ENCODE measurements around the gene HABP4.

Gene HABP4

DNA sequence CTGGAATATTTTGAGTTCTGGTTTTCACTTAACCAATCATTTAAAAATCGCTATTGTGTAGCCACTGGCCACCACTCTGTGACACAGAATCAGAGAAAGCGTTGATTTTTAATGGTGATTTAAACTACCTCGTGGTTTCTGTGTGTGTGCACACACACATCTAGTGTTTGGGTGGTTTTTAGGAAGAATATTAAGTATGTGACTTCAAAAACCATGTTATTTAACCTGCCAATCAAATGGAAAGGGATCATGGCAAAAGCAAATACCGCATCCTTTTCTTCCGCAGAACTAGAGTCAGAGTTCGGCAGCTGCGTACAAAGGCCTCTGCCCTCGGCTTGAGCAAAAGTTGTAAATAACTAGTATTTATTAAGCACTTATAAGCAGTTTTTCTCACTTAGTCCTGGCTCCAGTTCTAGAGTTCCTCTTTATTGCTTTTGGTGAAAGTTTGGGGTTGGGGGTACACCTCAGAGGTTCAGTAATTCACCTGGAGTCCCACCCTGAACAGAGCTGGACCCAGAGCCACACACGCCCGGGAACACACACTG is 40.6 kb downstream of the HABP4 start:
- H3K27me3 ChIP-seq (ENCODE audit: control insufficient read depth in 1 of 2, insufficient read depth in 2 of 2, low read length in 2 of 2), result no peaks in the 10 kb centered on the region
- no peak overlapping the region for H3K9ac ChIP-seq (ENCODE audit: low read length in 2 of 2)
- H3K9me3 ChIP-seq (ENCODE audit: control insufficient read depth in 2 of 2, low read length in 2 of 2), result no peaks in the 10 kb centered on the region
- H3K4me1 ChIP-seq (ENCODE audit: control insufficient read depth, insufficient read depth, low read length), result peaks cover 19% of the 10 kb centered on the region
- H3K4me3 ChIP-seq (ENCODE audit: low read length in 2 of 2), result no peak overlapping the region
- H3K27ac ChIP-seq (ENCODE audit: low read length), result no peak overlapping the region
- H3K36me3 ChIP-seq (ENCODE audit: control insufficient read depth in 2 of 2, insufficient read depth in 2 of 2, low read length in 2 of 2), result peaks cover 26 to 37% of the 10 kb centered on the region in 2 donors

DNA sequence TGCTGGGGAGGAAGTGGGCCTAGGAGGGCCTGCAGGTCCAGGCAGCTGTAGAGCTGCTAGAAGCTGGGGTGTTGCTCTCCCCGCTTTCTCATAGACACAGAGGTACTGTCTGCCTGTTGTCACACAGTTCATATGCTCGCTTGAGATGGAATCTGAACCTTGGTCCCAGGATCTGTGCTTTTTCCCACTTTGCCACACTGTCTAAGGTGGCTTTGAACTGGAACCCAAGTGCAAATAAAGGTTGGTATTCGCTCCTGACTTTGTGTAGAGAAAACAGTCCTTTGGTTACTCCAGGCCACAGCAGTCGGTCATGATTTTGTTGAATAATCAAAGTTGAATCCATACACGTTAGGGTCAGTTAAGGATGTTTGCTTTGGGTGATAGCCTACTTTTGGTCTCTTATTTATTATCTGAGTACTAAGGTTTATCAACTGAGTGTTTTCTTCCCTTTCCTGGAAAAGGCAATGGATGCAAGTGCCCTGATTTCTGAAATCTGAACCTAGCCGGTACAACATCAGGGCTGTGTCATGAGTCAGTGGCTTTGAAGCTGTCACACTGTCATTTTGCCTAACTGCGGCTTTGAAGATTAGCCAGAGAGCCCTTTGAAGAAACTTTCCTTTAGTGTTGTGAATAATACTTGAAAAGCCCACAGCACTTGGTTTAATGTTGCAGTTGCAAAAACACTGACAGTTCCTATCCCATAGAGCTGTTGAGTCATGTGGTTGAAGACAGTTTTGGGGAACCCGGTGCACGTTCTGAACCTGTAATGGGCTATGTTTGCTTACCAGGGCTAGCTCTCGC is 41.3 kb downstream of the HABP4 start:
- Histone ChIP-seq H3K4me3 (ENCODE audit: low read length in 2 of 2) (no peak overlapping the region), H3K36me3 (ENCODE audit: control insufficient read depth in 2 of 2, insufficient read depth in 2 of 2, low read length in 2 of 2) (peaks cover 26 to 36% of the 10 kb centered on the region in 2 donors), H3K9me3 (ENCODE audit: control insufficient read depth in 2 of 2, low read length in 2 of 2) (no peaks in the 10 kb centered on the region), H3K9ac (ENCODE audit: low read length in 2 of 2) (no peak overlapping the region), H3K27me3 (ENCODE audit: control insufficient read depth in 1 of 2, insufficient read depth in 2 of 2, low read length in 2 of 2) (no peaks in the 10 kb centered on the region), H3K27ac (ENCODE audit: low read length) (no peak overlapping the region), H3K4me1 (ENCODE audit: control insufficient read depth, insufficient read depth, low read length) (peaks cover 15% of the 10 kb centered on the region)

DNA sequence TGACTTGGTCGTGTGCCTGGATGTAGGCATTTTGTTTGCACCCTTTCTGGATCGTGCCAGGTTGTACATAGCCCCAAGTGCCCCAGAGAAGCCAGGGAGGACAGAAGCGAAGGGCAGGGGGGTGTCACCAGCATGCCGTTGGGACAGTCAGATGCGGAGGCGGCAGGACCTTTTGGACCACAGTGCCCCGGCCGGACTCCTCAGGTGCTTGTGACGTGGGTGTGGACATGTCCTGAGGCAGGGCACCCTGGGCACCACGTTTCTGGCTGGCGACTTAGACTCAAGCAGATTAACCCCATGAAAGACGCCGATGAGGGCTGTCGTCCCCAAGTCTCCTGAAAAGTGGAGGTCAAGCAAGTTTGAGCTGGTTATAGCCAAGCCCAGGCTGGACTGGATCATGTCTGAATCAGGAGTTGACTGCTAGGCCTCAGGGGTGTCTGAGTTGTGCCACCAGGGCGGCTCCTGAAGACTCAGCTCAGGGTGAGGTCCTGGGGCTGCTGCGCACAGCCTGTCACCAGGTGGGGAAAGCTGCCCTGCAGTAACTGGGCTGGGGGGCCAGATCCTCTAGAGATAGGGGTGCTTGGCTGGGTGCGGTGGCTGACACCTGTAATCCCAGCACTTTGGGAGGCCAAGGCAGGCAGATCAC is 42.0 kb downstream of the HABP4 start:
- Histone ChIP-seq H3K9me3 (ENCODE audit: control insufficient read depth in 2 of 2, low read length in 2 of 2) (no peaks in the 10 kb centered on the region), H3K36me3 (ENCODE audit: control insufficient read depth in 2 of 2, insufficient read depth in 2 of 2, low read length in 2 of 2) (peaks cover 26 to 36% of the 10 kb centered on the region in 2 donors), H3K27me3 (ENCODE audit: control insufficient read depth in 1 of 2, insufficient read depth in 2 of 2, low read length in 2 of 2) (no peaks in the 10 kb centered on the region), H3K27ac (ENCODE audit: low read length) (no peak overlapping the region), H3K9ac (ENCODE audit: low read length in 2 of 2) (no peak overlapping the region), H3K4me3 (ENCODE audit: low read length in 2 of 2) (no peak overlapping the region), H3K4me1 (ENCODE audit: control insufficient read depth, insufficient read depth, low read length) (peaks cover 8% of the 10 kb centered on the region)

DNA sequence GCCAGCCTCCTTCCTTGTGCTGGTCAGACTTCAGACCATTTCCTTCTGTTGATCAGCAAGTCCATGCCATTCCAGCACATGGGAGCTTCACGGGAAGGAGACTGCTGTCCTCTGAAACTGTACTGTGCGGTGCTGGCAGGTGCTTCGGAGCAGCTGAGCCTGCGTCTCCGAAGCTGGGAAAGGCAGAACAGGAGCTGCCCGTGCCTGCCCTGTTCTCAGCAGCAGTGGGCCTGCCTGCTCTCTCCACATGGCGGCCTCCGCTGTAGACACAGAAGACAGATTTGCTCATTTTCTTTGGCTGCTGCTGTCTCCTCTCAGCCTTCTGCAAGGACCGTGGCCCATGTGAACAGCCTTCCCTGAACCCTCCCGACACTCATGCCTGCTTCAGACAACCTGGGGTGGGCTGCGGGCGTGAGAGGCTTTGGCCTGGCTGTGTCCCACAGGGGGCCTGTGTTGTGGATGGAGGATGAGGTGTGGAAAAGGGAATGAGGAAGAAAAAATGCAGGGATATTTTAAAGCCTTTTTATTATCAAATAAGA is 43.1 kb downstream of the HABP4 start:
- peaks cover under 1% of the 10 kb centered on the region for H3K4me1 ChIP-seq (ENCODE audit: control insufficient read depth, insufficient read depth, low read length)
- no peak overlapping the region for H3K4me3 ChIP-seq (ENCODE audit: low read length in 2 of 2)
- peaks cover 26 to 35% of the 10 kb centered on the region in 2 donors for H3K36me3 ChIP-seq (ENCODE audit: control insufficient read depth in 2 of 2, insufficient read depth in 2 of 2, low read length in 2 of 2)
- H3K9ac ChIP-seq (ENCODE audit: low read length in 2 of 2), result no peak overlapping the region
- no peaks in the 10 kb centered on the region for H3K27me3 ChIP-seq (ENCODE audit: control insufficient read depth in 1 of 2, insufficient read depth in 2 of 2, low read length in 2 of 2)
- no peaks in the 10 kb centered on the region for H3K9me3 ChIP-seq (ENCODE audit: control insufficient read depth in 2 of 2, low read length in 2 of 2)
- H3K27ac ChIP-seq (ENCODE audit: low read length), result no peak overlapping the region

DNA sequence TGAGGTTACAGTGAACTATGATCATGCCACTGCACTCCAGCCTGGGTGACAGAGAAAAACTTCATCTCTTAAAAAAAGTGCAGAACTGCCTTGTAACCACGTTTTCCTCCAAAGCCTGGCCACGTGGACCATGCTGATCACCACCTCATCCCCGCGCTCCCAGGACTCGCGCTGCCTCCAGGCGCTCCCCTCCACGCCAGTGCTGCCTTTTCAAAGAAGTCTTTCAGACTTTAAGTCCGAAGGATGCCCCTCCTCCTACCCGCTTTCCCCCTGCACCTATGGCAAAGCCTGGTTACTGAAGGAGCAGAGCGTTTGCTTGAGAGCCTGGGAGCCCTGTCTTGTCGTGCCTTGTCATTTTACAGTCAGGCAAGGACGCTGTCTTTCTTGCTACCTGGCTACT is 43.8 kb downstream of the HABP4 start:
- Histone ChIP-seq H3K36me3 (ENCODE audit: control insufficient read depth in 2 of 2, insufficient read depth in 2 of 2, low read length in 2 of 2) (peaks cover 20 to 29% of the 10 kb centered on the region in 2 donors), H3K9ac (ENCODE audit: low read length in 2 of 2) (no peak overlapping the region), H3K27ac (ENCODE audit: low read length) (no peak overlapping the region)

DNA sequence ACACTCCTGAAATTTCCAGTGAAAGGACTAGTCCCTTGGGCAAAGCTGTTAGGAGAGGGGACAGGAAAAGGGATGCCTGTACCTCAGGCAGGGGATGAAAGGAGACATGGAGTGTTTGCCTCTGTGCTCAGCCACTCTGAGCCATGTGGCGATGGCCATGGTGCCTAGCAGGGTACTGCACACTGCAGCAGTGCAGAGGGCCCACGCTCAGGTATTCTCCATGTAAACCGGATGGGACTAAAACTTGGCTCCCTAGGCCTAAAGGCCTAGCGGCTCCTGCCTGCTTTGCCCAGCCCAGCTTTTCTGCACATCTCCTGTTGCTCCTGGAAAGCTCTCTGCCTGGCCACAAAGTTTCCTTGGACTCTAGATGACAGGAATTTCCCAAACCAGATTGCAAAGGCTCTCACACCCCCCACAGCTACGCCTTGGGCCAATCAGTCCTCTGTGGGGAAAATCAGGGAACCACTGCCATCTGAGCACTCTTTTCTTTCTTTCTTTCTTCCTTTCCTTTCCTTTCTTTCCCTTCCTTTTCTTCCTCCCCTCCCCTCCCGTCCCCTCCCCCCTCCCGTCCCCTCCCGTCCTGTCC is 44.3 kb downstream of the HABP4 start:
- no peaks in the 10 kb centered on the region for H3K27me3 ChIP-seq (ENCODE audit: control insufficient read depth in 1 of 2, insufficient read depth in 2 of 2, low read length in 2 of 2)
- H3K9ac ChIP-seq (ENCODE audit: low read length in 2 of 2), result no peak overlapping the region
- H3K9me3 ChIP-seq (ENCODE audit: control insufficient read depth in 2 of 2, low read length in 2 of 2), result no peaks in the 10 kb centered on the region
- H3K4me1 ChIP-seq (ENCODE audit: control insufficient read depth, insufficient read depth, low read length), result no peaks in the 10 kb centered on the region
- H3K27ac ChIP-seq (ENCODE audit: low read length), result no peak overlapping the region
- no peak overlapping the region for H3K4me3 ChIP-seq (ENCODE audit: low read length in 2 of 2)
- H3K36me3 ChIP-seq (ENCODE audit: control insufficient read depth in 2 of 2, insufficient read depth in 2 of 2, low read length in 2 of 2), result peaks cover 17 to 24% of the 10 kb centered on the region in 2 donors

More for the DNA sequence above, 43.8 kb downstream of the HABP4 start:
- no peaks in the 10 kb centered on the region for H3K9me3 ChIP-seq (ENCODE audit: control insufficient read depth in 2 of 2, low read length in 2 of 2)
- H3K4me1 ChIP-seq (ENCODE audit: control insufficient read depth, insufficient read depth, low read length), result no peaks in the 10 kb centered on the region
- no peak overlapping the region for H3K4me3 ChIP-seq (ENCODE audit: low read length in 2 of 2)
- no peaks in the 10 kb centered on the region for H3K27me3 ChIP-seq (ENCODE audit: control insufficient read depth in 1 of 2, insufficient read depth in 2 of 2, low read length in 2 of 2)

DNA sequence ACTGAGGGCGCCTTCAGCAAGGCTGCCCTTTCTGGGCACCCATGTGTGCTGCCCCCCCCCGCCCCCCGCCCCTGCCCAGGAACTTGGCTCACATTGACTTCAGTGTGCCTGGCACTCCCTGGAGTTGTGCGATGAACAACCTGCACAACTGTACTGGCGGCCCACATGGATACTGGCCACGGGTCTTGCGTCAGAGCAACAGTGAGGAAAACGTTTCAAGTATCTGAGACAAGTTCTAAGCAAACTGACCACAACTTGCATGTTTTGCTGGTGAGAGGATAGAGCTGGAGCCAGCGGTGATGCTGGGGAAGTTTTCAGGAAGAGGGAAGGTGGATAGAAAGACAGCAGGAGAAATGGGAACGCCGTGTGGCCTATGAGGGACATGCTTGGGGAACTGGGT is 45.4 kb downstream of the HABP4 start:
- H3K27ac ChIP-seq (ENCODE audit: low read length), result no peak overlapping the region
- no peak overlapping the region for H3K9ac ChIP-seq (ENCODE audit: low read length in 2 of 2)
- no peaks in the 10 kb centered on the region for H3K27me3 ChIP-seq (ENCODE audit: control insufficient read depth in 1 of 2, insufficient read depth in 2 of 2, low read length in 2 of 2)
- H3K4me3 ChIP-seq (ENCODE audit: low read length in 2 of 2), result no peak overlapping the region
- H3K9me3 ChIP-seq (ENCODE audit: control insufficient read depth in 2 of 2, low read length in 2 of 2), result no peaks in the 10 kb centered on the region
- H3K4me1 ChIP-seq (ENCODE audit: control insufficient read depth, insufficient read depth, low read length), result no peaks in the 10 kb centered on the region
- H3K36me3 ChIP-seq (ENCODE audit: control insufficient read depth in 2 of 2, insufficient read depth in 2 of 2, low read length in 2 of 2), result peaks cover 12 to 15% of the 10 kb centered on the region in 2 donors

DNA sequence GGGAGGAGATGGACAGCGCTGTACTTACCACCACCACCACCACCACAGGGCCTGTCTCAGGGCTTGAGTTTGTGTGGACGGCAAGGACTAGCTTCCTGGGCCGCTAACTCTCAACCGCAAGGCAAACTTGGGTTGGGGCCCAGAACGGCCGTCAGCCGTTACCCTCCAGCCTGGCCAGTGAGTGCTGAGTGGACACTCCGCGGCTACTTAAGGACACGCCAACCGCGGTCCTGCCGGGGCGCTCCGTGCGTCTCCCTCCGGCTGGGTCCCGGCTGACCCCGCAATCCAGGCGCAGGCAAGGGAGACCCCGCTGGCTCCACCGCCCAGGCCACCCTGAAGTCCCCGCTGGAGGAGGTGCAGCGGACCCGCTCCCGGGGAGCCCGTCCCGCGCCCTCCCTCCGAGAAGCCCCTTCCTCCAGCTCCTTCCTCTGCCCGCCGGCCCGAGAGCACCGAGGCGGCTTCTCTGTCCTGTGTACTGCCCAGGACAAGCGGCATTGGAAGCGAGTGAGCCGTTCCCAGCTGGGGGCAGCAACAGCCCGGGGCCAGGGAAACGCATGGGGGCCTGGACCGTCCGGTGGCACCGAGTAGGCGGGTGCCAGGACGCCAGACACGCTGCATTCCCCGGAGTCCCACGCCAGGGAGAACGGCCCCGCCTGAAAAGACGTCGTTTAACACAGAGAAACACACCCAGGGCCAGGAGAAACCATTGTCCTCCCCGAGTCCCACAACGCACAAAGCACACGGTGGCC is 46.6 kb downstream of the HABP4 start:
- Histone ChIP-seq H3K9me3 (ENCODE audit: control insufficient read depth in 2 of 2, low read length in 2 of 2) (no peaks in the 10 kb centered on the region), H3K4me1 (ENCODE audit: control insufficient read depth, insufficient read depth, low read length) (no peaks in the 10 kb centered on the region), H3K9ac (ENCODE audit: low read length in 2 of 2) (no peak overlapping the region), H3K36me3 (ENCODE audit: control insufficient read depth in 2 of 2, insufficient read depth in 2 of 2, low read length in 2 of 2) (peaks cover 2 to 7% of the 10 kb centered on the region in 2 donors), H3K27me3 (ENCODE audit: control insufficient read depth in 1 of 2, insufficient read depth in 2 of 2, low read length in 2 of 2) (no peaks in the 10 kb centered on the region), H3K4me3 (ENCODE audit: low read length in 2 of 2) (no peak overlapping the region), H3K27ac (ENCODE audit: low read length) (no peak overlapping the region)

DNA sequence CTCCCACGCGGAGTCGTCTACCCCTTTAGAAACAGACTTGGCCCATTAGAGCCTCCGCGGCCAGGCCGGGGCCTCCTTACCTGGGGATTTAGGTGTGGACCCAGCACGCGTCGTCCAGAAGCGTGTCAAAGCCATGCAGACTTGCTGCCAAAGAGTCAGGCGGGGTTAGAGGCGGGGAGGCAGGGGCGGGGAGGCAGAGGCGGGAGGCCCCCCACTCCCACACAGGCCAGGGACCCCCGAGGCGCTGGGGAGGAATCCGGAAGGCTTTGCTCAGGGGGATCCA is 47.1 kb downstream of the HABP4 start:
- no peaks in the 10 kb centered on the region for H3K4me1 ChIP-seq (ENCODE audit: control insufficient read depth, insufficient read depth, low read length)
- no peak overlapping the region for H3K4me3 ChIP-seq (ENCODE audit: low read length in 2 of 2)
- no peak overlapping the region for H3K9ac ChIP-seq (ENCODE audit: low read length in 2 of 2)
- peaks cover 0 to 5% of the 10 kb centered on the region in 2 donors for H3K36me3 ChIP-seq (ENCODE audit: control insufficient read depth in 2 of 2, insufficient read depth in 2 of 2, low read length in 2 of 2)
- no peak overlapping the region for H3K27ac ChIP-seq (ENCODE audit: low read length)
- H3K27me3 ChIP-seq (ENCODE audit: control insufficient read depth in 1 of 2, insufficient read depth in 2 of 2, low read length in 2 of 2), result no peaks in the 10 kb centered on the region
- no peaks in the 10 kb centered on the region for H3K9me3 ChIP-seq (ENCODE audit: control insufficient read depth in 2 of 2, low read length in 2 of 2)

DNA sequence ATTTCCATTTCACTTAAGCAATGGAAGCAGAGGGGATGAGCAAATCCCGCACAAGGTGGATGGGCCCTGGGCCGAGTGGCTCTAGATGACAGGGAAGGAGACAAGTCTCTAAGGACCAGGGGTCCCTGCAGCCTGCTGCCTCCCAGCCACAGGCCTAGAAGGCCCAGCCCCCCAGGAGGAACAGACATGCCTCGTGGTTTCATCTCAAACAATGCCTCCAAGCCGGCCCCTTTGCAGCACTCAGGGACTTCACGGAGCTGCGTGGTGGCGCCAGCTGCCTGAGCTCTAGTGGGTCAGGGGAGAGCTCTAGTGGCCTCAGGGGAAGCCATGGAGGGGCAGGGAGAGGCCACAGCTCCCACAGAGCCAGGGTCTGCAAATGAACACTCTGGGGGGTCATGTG is 48.8 kb downstream of the HABP4 start:
- Histone ChIP-seq H3K9me3 (ENCODE audit: control insufficient read depth in 2 of 2, low read length in 2 of 2) (no peaks in the 10 kb centered on the region), H3K36me3 (ENCODE audit: control insufficient read depth in 2 of 2, insufficient read depth in 2 of 2, low read length in 2 of 2) (peaks cover 0 to 3% of the 10 kb centered on the region in 2 donors), H3K4me3 (ENCODE audit: low read length in 2 of 2) (no peak overlapping the region), H3K4me1 (ENCODE audit: control insufficient read depth, insufficient read depth, low read length) (no peaks in the 10 kb centered on the region), H3K27me3 (ENCODE audit: control insufficient read depth in 1 of 2, insufficient read depth in 2 of 2, low read length in 2 of 2) (no peaks in the 10 kb centered on the region), H3K9ac (ENCODE audit: low read length in 2 of 2) (no peak overlapping the region), H3K27ac (ENCODE audit: low read length) (no peak overlapping the region)
